HepG2 (cell line): Measurements from ENCODE around the gene FCN1. TPM values are rescaled to one million over a fixed set of nuclear protein-coding genes. Genes with fewer than 3 reads are reported as not detected.

ENCODE experiments used
- ATAC-seq: fragments of 200-7000 bp; cut with Tn5 transposase; 3 replicates; pipeline ENCODE4 v1.9.1; 2020; ENCODE audit warnings: mild to moderate bottlenecking, moderate library complexity
- BruUV-seq: library from RNA; stranded (reverse); fragments of 400-500 nt; replicated peaks from 2 replicates; lab custom pipeline; 2021; lab: Mats Ljungman, UMichigan
- CTCF ChIA-PET: fragments of 300-600 bp; formaldehyde crosslinking; extraction: SDS; loops from one replicate; lab custom pipeline; 2021; ENCODE audit warnings: low total read pairs, inconsistent platforms, low intra/inter-chr PET ratio; lab: Yijun Ruan, JAX
- POLR2A ChIA-PET: fragments of 350-600 bp; sonication (Branson Sonifier 250); formaldehyde crosslinking; loops from one replicate; lab custom pipeline; 2020; ENCODE audit warnings: antibody characterized with exemption, inconsistent platforms; lab: Yijun Ruan, JAX
- DNase-seq: peaks from one replicate; pipeline ENCODE4 v3.0.0-alpha.2; 2015; ENCODE audit warnings: low spot score
- FAIRE-seq: peaks from 3 replicates; lab custom pipeline; 2011; peaks lifted over from hg19 to GRCh38; lab: Jason Lieb, UNC
- H2AFZ ChIP-seq: one replicate; pipeline ENCODE4 v1.6.1; 2011; ENCODE audit warnings: low read length, inconsistent platforms
- H3K27ac ChIP-seq: fragments of 300-600 bp; 3 replicates; pipeline ENCODE4 v1.8.0; 2011; ENCODE audit warnings: mixed run types, mild to moderate bottlenecking, mixed read lengths, low read length, inconsistent platforms; ENCODE audit not compliant: insufficient read depth; ENCODE audit errors: extremely low read length
- H3K27me3 ChIP-seq, 2 experiments: fragments of 200-600 bp in 1 of 2; 2 replicates in 1 of 2; 3 replicates in 1 of 2; pipeline versions ENCODE4 v1.6.0 to v1.8.0; 2011; ENCODE audit warnings: low read length in 2 of 2, mild to moderate bottlenecking in 2 of 2, moderate library complexity in 2 of 2, inconsistent platforms in 1 of 2; ENCODE audit not compliant: insufficient read depth in 2 of 2, control insufficient read depth in 1 of 2
- H3K36me3 ChIP-seq, 2 experiments: fragments of 200-600 bp in 1 of 2; replicated peaks in 1 of 2; 2 replicates in 1 of 2; 3 replicates in 1 of 2; pipeline versions ENCODE4 v1.5.1 to v1.8.0; 2011; ENCODE audit warnings: low read length in 2 of 2, inconsistent platforms in 1 of 2; ENCODE audit not compliant: insufficient read depth in 2 of 2, control insufficient read depth in 1 of 2
- H3K4me1 ChIP-seq: 2 replicates; pipeline ENCODE4 v1.5.1; 2012; ENCODE audit warnings: low read length, inconsistent platforms; ENCODE audit not compliant: insufficient read depth
- H3K4me2 ChIP-seq: 2 replicates; pipeline ENCODE4 v1.6.0; 2011; ENCODE audit warnings: low read depth, low read length, inconsistent platforms
- H3K4me3 ChIP-seq, 3 experiments: fragments of 200-600 bp in 1 of 3; sonication (generic), shearing (Covaris generic) in 1 of 3; replicated peaks in 1 of 3; 2 replicates each; pipeline ENCODE4 v1.5.1; 2011 to 2016; ENCODE audit warnings: low read length in 3 of 3, inconsistent platforms in 2 of 3, low read depth in 2 of 3, mild to moderate bottlenecking in 2 of 3, control low read depth in 1 of 3, mixed read lengths in 1 of 3; ENCODE audit not compliant: insufficient read depth in 1 of 3
- H3K79me2 ChIP-seq: one replicate; pipeline ENCODE4 v1.6.1; 2011; ENCODE audit warnings: low read length, inconsistent platforms; ENCODE audit not compliant: insufficient read depth
- H3K9ac ChIP-seq: 2 replicates; pipeline ENCODE4 v1.6.0; 2011; ENCODE audit warnings: mild to moderate bottlenecking, low read depth, low read length, inconsistent platforms; ENCODE audit not compliant: insufficient read depth
- H3K9me3 ChIP-seq: 2 replicates; pipeline ENCODE4 v1.5.1; 2012; ENCODE audit warnings: mild to moderate bottlenecking, low read length
- H4K20me1 ChIP-seq: 2 replicates; pipeline ENCODE4 v1.6.0; 2011; ENCODE audit warnings: inconsistent platforms, mild to moderate bottlenecking, low read length, moderate library complexity; ENCODE audit not compliant: insufficient read depth
- ATF3 ChIP-seq: sonication (generic); formaldehyde crosslinking; IDR thresholded peaks from 2 replicates; pipeline ENCODE4 v1.4.0; 2020; ENCODE audit warnings: missing genetic modification reagents
- DNMT1 ChIP-seq: sonication (generic); formaldehyde crosslinking; IDR thresholded peaks from 2 replicates; pipeline ENCODE4 v1.5.1; 2020; ENCODE audit warnings: mild to moderate bottlenecking, missing genetic modification reagents
- FOSL1 ChIP-seq: sonication (generic); formaldehyde crosslinking; IDR thresholded peaks from 2 replicates; pipeline ENCODE4 v1.9.0; 2021; ENCODE audit warnings: missing genetic modification reagents, borderline replicate concordance
- KMT2A ChIP-seq: sonication (generic); formaldehyde crosslinking; IDR thresholded peaks from 2 replicates; pipeline ENCODE4 v1.4.0; 2020; ENCODE audit warnings: missing genetic modification reagents
- MATR3 ChIP-seq: sonication (generic); formaldehyde crosslinking; IDR thresholded peaks from 2 replicates; pipeline ENCODE4 v1.4.0; 2020; ENCODE audit warnings: missing genetic modification reagents
- MXD1 ChIP-seq: sonication (generic); formaldehyde crosslinking; IDR thresholded peaks from 2 replicates; pipeline ENCODE4 v1.4.0; 2020; ENCODE audit warnings: mild to moderate bottlenecking, missing genetic modification reagents
- NONO ChIP-seq, 2 experiments: fragments of 450-650 bp in 1 of 2; sonication (generic) in 1 of 2; formaldehyde crosslinking in 1 of 2; IDR thresholded peaks in 1 of 2; conservative IDR thresholded peaks in 1 of 2; 2 replicates each; pipeline versions ENCODE4 v1.6.1 to v1.8.0; 2017 to 2022; ENCODE audit warnings: mild to moderate bottlenecking in 1 of 2, missing genetic modification reagents in 1 of 2, moderate library complexity in 1 of 2
- RFXAP ChIP-seq: sonication (generic); formaldehyde crosslinking; IDR thresholded peaks from 2 replicates; pipeline ENCODE4 v1.4.0; 2020; ENCODE audit warnings: missing genetic modification reagents, borderline replicate concordance
- RNF219 ChIP-seq: sonication (generic); formaldehyde crosslinking; IDR thresholded peaks from 2 replicates; pipeline ENCODE4 v1.5.0; 2020; ENCODE audit warnings: mild to moderate bottlenecking, missing genetic modification reagents
- SAFB2 ChIP-seq: sonication (generic); formaldehyde crosslinking; IDR thresholded peaks from 2 replicates; pipeline ENCODE4 v1.5.1; 2020; ENCODE audit warnings: missing genetic modification reagents, low read depth, mild to moderate bottlenecking, borderline replicate concordance
- SP5 ChIP-seq: IDR thresholded peaks from 2 replicates; pipeline ENCODE4 v1.6.1; 2016; ENCODE audit warnings: low read depth, borderline replicate concordance
- SRY ChIP-seq: sonication (generic); formaldehyde crosslinking; IDR thresholded peaks from 2 replicates; pipeline ENCODE4 v1.8.0; 2022; ENCODE audit warnings: mild to moderate bottlenecking, missing genetic modification reagents
- TAF15 ChIP-seq: fragments of 200-400 bp; formaldehyde crosslinking; IDR thresholded peaks from one replicate; pipeline ENCODE4 v1.6.1; 2018; ENCODE audit warnings: mild to moderate bottlenecking, low read depth, low read length; ENCODE audit not compliant: poor library complexity, severe bottlenecking
- ZNF484 ChIP-seq: sonication (generic); formaldehyde crosslinking; IDR thresholded peaks from 2 replicates; pipeline ENCODE4 v1.5.1; 2020; ENCODE audit warnings: mild to moderate bottlenecking, low read depth, missing genetic modification reagents, borderline replicate concordance
- ZNF891 ChIP-seq: sonication (generic); formaldehyde crosslinking; IDR thresholded peaks from 2 replicates; pipeline ENCODE4 v1.5.0; 2020; ENCODE audit warnings: mild to moderate bottlenecking, missing genetic modification reagents
- ZZZ3 ChIP-seq: sonication (generic); formaldehyde crosslinking; IDR thresholded peaks from 2 replicates; pipeline ENCODE4 v1.4.0; 2020; ENCODE audit warnings: missing genetic modification reagents, mild to moderate bottlenecking, borderline replicate concordance
- WGBS: methylation state at CpG from one replicate; pipeline ENCODE4 v1.1.6; 2017; ENCODE audit warnings: low lambda C conversion rate; 5-methylcytosine and 5-hydroxymethylcytosine counted together
- in situ Hi-C: cut with HindIII; loops from 2 replicates; pipeline ENCODE4 v1.10.0; 2017; ENCODE audit warnings: low pct_unique_long_range_greater_than_20kb; ENCODE audit not compliant: extremely low pct_ligation_motif_present
- intact Hi-C: fragments of 100-400 bp; cut with micrococcal nuclease; formaldehyde crosslinking; loops from one replicate; pipeline ENCODE4 v1.10.0; 2022; ENCODE audit not compliant: unreplicated experiment
- polyA plus RNA-seq, 8 experiments: library from polyadenylated mRNA; depleted of rRNA in 3 of 8; stranded (reverse) in 7 of 8; unstranded in 1 of 8; fragments of >200 nt; fragmentation: Illumina TruSeq in 4 of 8; extraction: Trizol in 4 of 8; gene quantifications; 2 replicates each; pipeline versions ENCODE4 v1.2.1 to v1.2.3, GENCODE V29; 2011 to 2016; ENCODE audit warnings: low read depth in 4 of 8, missing spikeins in 1 of 8, mixed read lengths in 1 of 8; ENCODE audit not compliant: insufficient read depth in 1 of 8
- total RNA-seq, 5 experiments: library from RNA; depleted of rRNA; stranded (reverse); fragments of >200 nt; fragmentation: Illumina TruSeq; extraction: Trizol; gene quantifications; 2 replicates each; pipeline ENCODE4 v1.2.3, GENCODE V29; 2016; ENCODE audit warnings: low read depth in 1 of 5

The FCN1 gene
- total and polyA plus RNA-seq, 2 of the 13 experiments (the other 11 are each of a cell fraction or from before 2014, with no cell fraction given) = not detected

GRCh38 chr9:134966270-134966669 is 48.6 kb upstream of the FCN1 start (continued):
- TF ChIP-seq RNF219 (CRISPR knock-in tag) (no peak), ATF3 (CRISPR knock-in tag) (no peak), SAFB2 (CRISPR knock-in tag) (no peak), MATR3 (CRISPR knock-in tag) (no peak)

GRCh38 chr9:134965851-134966250 is 48.1 kb upstream of the FCN1 start:
- ATAC-seq = no peak
- no peak for TF ChIP-seq SP5 (CRISPR knock-in tag)
- TF ChIP-seq RFXAP = no peak
- TF ChIP-seq ZZZ3 (CRISPR knock-in tag) = no peak
- TF ChIP-seq MXD1 (CRISPR knock-in tag) = no peak
- TF ChIP-seq ZNF891 (CRISPR knock-in tag) = no peak
- no peak for TF ChIP-seq KMT2A (CRISPR knock-in tag)
- TF ChIP-seq ZNF484 (CRISPR knock-in tag) = no peak
- no peak for TF ChIP-seq FOSL1
- TF ChIP-seq NONO (IDR thresholded peaks at IDR 0.05) = no peak
- no peak for TF ChIP-seq NONO (CRISPR knock-in tag; conservative IDR thresholded peaks at IDR 0.05)
- TF ChIP-seq SRY (CRISPR knock-in tag) = no peak
- no peak for TF ChIP-seq TAF15
- no peak for TF ChIP-seq DNMT1 (CRISPR knock-in tag)
- no TSS peak for BruUV-seq
- Histone ChIP-seq H3K36me3 (no peaks in the 10 kb centered on the region), H2AFZ (no peak overlapping the region), H3K79me2 (no peaks in the 10 kb centered on the region), H3K27ac (no peak overlapping the region), H3K4me3 (no peak overlapping the region), H3K4me2 (no peak overlapping the region), H4K20me1 (peaks cover 7% of the 10 kb centered on the region; the same call in 1 of the 2 replicates), H3K4me1 (no peaks in the 10 kb centered on the region), H3K9ac (no peak overlapping the region), H3K27me3 (peaks cover 7 to 53% of the 10 kb centered on the region in 2 experiments; a peak in 4 of 5 replicates), H3K9me3 (no peaks in the 10 kb centered on the region)
- ChIA-PET POLR2A (no interaction called here), CTCF (no interaction called here)
- in situ Hi-C loops = no loop called here
- intact Hi-C loops = no loop called here
- FAIRE-seq = no peak
- WGBS = 8% methylated on average over 5 of the region's 6 CpGs
- DNase-seq = no peak
